Measurements from ENCODE around the gene FADS6. TPM values are rescaled to one million over a fixed set of nuclear protein-coding genes. Genes with fewer than 3 reads are reported as not detected.
A peak's percentile ranks its signal among the peaks of the same experiment; 100 is the strongest.

The FADS6 gene
- total and polyA plus RNA-seq, 10 of the 15 experiments (the other 5 are each of a cell fraction or from before 2014, with no cell fraction given): not detected

DNA sequence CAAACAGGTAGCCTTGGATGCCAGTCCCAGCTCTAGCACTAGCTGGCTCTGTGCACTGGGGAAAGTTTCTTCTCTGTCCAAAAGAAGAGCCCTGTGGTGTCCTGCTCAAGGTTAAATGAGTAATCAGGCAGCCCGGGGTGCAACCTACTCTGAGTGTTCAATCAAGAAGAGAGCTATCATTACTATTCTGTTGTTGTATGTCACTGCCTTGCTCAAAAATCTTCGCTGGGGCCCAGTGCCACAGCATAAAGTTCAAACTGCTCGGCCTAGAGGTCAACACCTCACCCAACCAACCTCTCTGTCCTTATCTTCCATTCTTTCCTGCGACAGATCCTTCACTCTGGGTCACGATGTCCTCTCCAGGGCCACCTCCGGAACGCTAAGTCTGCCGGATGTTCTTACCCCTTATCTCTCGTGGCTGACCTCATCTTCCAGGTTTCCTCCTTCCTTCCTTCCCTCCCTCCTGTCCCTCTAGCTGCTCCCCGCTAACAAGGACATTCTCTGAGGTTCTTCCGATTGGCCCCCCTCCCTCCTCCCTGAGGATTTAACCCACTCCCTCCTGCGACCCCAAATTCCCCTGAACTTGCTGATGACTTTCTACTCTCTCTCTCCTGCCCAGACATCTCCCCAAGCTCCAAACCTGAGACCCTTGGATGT lies 25.1 kb downstream of the FADS6 start:
- Histone ChIP-seq H3K36me3 (ENCODE audit: control insufficient read depth in 2 of 2, insufficient read depth in 2 of 2, low read length in 1 of 2) (no peaks in the 10 kb centered on the region; a peak in 3 of 4 replicates), H3K9me3 (replicated peaks; ENCODE audit: control insufficient read depth, insufficient read depth, low read length) (no peaks in the 10 kb centered on the region), H3K27ac (ENCODE audit: control insufficient read depth, insufficient read depth) (no peak overlapping the region), H3K4me2 (ENCODE audit: control insufficient read depth, insufficient read depth) (0 out of 2 replicates have a peak overlapping the region, but pooled peaks have one; percentile 25), H2AFZ (ENCODE audit: control insufficient read depth, low read depth, low read length) (no peak overlapping the region), H3K27me3 (replicated peaks in 1 of 2; ENCODE audit: control insufficient read depth in 2 of 2, insufficient read depth in 2 of 2, low read length in 1 of 2) (no peaks in the 10 kb centered on the region), H3K9ac (ENCODE audit: control insufficient read depth, insufficient read depth, low read length) (no peak overlapping the region), H4K20me1 (ENCODE audit: control insufficient read depth, insufficient read depth) (no peaks in the 10 kb centered on the region), H3K4me3 (no peak overlapping the region), H3K4me1 (ENCODE audit: control insufficient read depth, insufficient read depth, low read length) (peaks cover 14% of the 10 kb centered on the region), H3K79me2 (ENCODE audit: control insufficient read depth, insufficient read depth, low read length) (peaks cover 14% of the 10 kb centered on the region)
- CTCF ChIA-PET: interaction anchor here (0.5 to 10.2 kb wide), 4 partner anchors 14 to 277 kb away, joined by 3 to 98 read pairs (median 5); partner anchors contain the start of gene CD300LD
- DNase-seq (ENCODE audit: low read depth, low spot score) (no peak), FAIRE-seq (no peak), ATAC-seq (no peak)
- TF ChIP-seq, protein P1, sequence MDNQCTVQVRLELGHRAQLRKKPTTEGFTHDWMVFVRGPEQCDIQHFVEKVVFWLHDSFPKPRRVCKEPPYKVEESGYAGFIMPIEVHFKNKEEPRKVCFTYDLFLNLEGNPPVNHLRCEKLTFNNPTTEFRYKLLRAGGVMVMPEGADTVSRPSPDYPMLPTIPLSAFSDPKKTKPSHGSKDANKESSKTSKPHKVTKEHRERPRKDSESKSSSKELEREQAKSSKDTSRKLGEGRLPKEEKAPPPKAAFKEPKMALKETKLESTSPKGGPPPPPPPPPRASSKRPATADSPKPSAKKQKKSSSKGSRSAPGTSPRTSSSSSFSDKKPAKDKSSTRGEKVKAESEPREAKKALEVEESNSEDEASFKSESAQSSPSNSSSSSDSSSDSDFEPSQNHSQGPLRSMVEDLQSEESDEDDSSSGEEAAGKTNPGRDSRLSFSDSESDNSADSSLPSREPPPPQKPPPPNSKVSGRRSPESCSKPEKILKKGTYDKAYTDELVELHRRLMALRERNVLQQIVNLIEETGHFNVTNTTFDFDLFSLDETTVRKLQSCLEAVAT (IDR thresholded peaks at IDR 0.05): no peak
- no peak for TF ChIP-seq POLR2AphosphoS2 (IDR thresholded peaks at IDR 0.05; ENCODE audit: low read depth, low read length)
- TF ChIP-seq, protein P2, sequence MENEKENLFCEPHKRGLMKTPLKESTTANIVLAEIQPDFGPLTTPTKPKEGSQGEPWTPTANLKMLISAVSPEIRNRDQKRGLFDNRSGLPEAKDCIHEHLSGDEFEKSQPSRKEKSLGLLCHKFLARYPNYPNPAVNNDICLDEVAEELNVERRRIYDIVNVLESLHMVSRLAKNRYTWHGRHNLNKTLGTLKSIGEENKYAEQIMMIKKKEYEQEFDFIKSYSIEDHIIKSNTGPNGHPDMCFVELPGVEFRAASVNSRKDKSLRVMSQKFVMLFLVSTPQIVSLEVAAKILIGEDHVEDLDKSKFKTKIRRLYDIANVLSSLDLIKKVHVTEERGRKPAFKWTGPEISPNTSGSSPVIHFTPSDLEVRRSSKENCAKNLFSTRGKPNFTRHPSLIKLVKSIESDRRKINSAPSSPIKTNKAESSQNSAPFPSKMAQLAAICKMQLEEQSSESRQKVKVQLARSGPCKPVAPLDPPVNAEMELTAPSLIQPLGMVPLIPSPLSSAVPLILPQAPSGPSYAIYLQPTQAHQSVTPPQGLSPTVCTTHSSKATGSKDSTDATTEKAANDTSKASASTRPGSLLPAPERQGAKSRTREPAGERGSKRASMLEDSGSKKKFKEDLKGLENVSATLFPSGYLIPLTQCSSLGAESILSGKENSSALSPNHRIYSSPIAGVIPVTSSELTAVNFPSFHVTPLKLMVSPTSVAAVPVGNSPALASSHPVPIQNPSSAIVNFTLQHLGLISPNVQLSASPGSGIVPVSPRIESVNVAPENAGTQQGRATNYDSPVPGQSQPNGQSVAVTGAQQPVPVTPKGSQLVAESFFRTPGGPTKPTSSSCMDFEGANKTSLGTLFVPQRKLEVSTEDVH (IDR thresholded peaks at IDR 0.05; ENCODE audit: low read depth, partially characterized antibody): no peak
- TF ChIP-seq ASH2L (IDR thresholded peaks at IDR 0.05; ENCODE audit: borderline replicate concordance, low read depth): no peak
- RAD21 ChIA-PET (ENCODE audit: unreplicated experiment): interaction anchor here (3.2 kb wide), 1 partner anchor 123 kb away, joined by 16 read pairs; no protein-coding TSS in a partner anchor
- 84% methylated on average over 11 of the region's 12 CpGs for WGBS (ENCODE audit: insufficient coverage, insufficient replicate concordance, low lambda C conversion rate, missing lambda C conversion rate)
- intact Hi-C loops (cut with micrococcal nuclease; ENCODE audit: unreplicated experiment): no loop called here
- in situ Hi-C loops (cut with MboI): loop anchor here (5.0 kb wide), 1 partner anchor 126 kb away; no protein-coding TSS in a partner anchor
- POLR2A ChIA-PET: no interaction called here
- SMC1A ChIA-PET (ENCODE audit: uncharacterized antibody, unreplicated experiment): interaction anchor here (1.0 kb wide), 1 partner anchor 77 kb away, joined by 3 read pairs; no protein-coding TSS in a partner anchor
- BruUV-seq (replicated peaks): no TSS peak

Measured in GM12878 (cell line).